ENCODE results near the gene PTGFRN.

DNA sequence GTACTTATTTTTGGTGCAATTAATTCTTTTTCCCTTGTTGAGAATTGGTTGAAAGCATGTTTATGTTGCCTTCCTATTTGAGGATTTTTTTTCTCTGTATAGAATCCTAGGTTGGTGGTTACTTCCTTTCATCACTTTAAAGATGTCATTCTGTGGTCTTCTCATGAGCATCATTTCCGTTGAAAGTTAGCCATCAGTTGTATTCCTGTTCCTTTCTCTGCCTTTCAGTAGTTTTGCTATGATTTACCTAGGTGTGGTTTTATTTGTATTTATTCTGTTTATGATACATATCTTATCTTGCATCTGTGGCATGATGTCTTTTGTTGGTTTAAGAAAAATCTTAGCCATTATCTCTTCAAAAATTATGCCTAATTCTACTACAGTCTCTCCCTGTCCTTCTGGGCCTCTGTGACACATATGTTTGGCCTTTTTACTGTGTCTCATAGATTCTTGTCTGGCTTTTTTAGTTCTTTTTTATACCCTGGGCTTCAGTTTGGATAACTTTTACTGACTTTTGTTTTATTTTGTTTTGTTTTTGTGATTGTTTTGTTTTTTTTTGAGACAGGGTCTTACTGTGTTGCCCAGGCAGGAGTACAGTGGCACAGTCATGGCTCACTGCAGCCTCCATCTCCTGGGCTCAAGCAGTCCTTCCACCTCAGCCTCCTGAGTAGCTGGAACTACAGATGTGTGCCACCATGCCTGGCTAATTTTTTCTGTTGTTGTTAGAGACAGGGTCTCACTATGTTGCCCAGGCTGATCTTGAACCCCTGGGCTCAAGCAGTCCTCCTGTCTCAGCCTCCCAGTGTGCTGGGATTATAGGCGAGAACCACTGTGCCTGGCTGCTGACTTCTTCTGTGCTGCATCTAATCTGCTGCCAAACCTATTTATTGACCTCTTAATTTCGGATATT lies 24.1 kb downstream of the PTGFRN start:
- TF ChIP-seq POLR2A (IDR thresholded peaks at IDR 0.05; ENCODE audit: low read depth, low read length) = no peak
- no peak for TF ChIP-seq POLR2AphosphoS5 (IDR thresholded peaks at IDR 0.05; ENCODE audit: low read depth, low read length)

Data from GM12892 (cell line).